Breast epithelium (tissue), 4 donors: ENCODE data around the gene FBXW4. TPM values are rescaled to one million over a fixed set of nuclear protein-coding genes. Genes with fewer than 3 reads are reported as not detected.

Experiments
- DNase-seq, 2 donors: peaks; one replicate each; pipeline ENCODE4 v3.0.0-alpha.2; 2019; ENCODE audit warnings: low spot score in 2 of 2
- H3K27ac ChIP-seq, 2 donors: fragments of 200-600 bp; sonication (generic) in 1 of 2; one replicate each; pipeline ENCODE4 v1.5.1; 2016 to 2019; ENCODE audit warnings: mild to moderate bottlenecking in 1 of 2
- H3K27me3 ChIP-seq, 2 donors: fragments of 200-600 bp; sonication (generic) in 1 of 2; one replicate each; pipeline versions ENCODE4 v1.5.1 to v1.6.0; 2017 to 2019; ENCODE audit warnings: control low read depth in 1 of 2, mild to moderate bottlenecking in 1 of 2
- H3K36me3 ChIP-seq: fragments of 200-600 bp; one replicate; pipeline ENCODE4 v1.5.1; 2019
- H3K4me1 ChIP-seq, 2 donors: fragments of 200-600 bp; sonication (generic); one replicate each; pipeline ENCODE4 v1.5.1; 2016 to 2019; ENCODE audit warnings: control low read depth in 1 of 2
- H3K4me3 ChIP-seq, 3 donors: fragments of 200-600 bp; sonication (generic); 1 replicate in 2 of 3; 2 replicates in 1 of 3; pipeline ENCODE4 v1.5.1; 2016 to 2019; ENCODE audit warnings: mild to moderate bottlenecking in 3 of 3, moderate library complexity in 2 of 3
- H3K9me3 ChIP-seq, 2 donors: fragments of 200-600 bp; sonication (generic) in 1 of 2; one replicate each; pipeline ENCODE4 v1.5.1; 2016 to 2019; ENCODE audit warnings: control low read depth in 1 of 2
- POLR2A ChIP-seq: fragments of 450-650 bp; IDR thresholded peaks from one replicate; pipeline ENCODE4 v1.6.1; 2016; ENCODE audit warnings: antibody characterized with exemption, mild to moderate bottlenecking, moderate library complexity
- POLR2AphosphoS5 ChIP-seq, 3 donors: sonication (generic); formaldehyde crosslinking; IDR thresholded peaks; one replicate each; pipeline ENCODE4 v1.6.1; 2017; ENCODE audit warnings: antibody characterized with exemption in 3 of 3
- intact Hi-C: fragments of 100-400 bp; cut with DNase I; formaldehyde crosslinking; loops from one replicate; pipeline ENCODE4 v1.15.1; 2023; ENCODE audit warnings: low total_unique reads
- total RNA-seq, 3 donors: library from RNA; depleted of rRNA; stranded (reverse); fragments of >200 nt; gene quantifications; one replicate each; pipeline ENCODE4 v1.1.0, GENCODE V29; 2016
- TF ChIP-seq, protein P1 (sequence below), 3 donors: fragments of 450-650 bp; IDR thresholded peaks; one replicate each; pipeline ENCODE4 v1.5.1; 2016 to 2017; ENCODE audit warnings: antibody characterized with exemption in 3 of 3, mild to moderate bottlenecking in 3 of 3, moderate library complexity in 3 of 3

FBXW4 gene
- total RNA-seq, 3 donors from 2014 or later = 68.0 to 95.7 (median 74.7) TPM

DNA sequence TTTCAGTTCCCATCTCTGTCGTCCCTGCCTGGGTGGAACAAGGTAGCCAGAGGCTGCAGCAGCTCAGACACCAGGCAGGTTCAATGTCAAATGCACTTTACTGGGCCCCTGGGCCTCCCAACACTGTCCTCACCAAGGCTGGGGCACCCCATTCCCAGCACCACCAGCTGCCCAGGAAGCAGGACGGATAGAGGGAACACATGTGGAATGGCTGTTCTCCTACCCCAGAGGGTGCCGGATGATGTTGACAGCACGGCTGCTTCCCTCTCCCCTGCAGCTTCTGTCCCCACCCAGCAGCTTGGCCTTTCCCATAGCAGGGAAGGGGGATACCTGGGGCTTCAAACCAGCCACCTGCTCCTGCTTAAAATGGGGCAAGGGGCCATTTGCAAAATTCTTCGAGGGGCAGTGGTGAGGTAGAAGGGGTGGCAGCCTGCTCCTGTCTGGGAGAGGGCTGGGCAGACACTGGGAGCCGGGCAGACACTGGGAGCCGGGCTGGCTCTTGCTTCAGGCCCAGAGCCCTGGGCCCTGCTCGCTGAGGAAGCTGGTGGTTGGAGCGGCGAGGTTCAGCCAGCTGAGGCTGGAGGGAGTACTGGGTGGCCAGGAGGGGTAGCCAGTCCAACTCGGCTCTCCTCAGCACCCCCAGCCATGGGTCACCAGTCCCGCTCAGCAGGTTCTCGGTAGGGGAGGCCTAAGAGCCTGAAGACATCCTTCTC, 116.0 kb downstream of the FBXW4 start:
- no peak for TF ChIP-seq POLR2AphosphoS5 (IDR thresholded peaks at IDR 0.05)
- no peak for TF ChIP-seq POLR2A
- TF ChIP-seq, protein P1, sequence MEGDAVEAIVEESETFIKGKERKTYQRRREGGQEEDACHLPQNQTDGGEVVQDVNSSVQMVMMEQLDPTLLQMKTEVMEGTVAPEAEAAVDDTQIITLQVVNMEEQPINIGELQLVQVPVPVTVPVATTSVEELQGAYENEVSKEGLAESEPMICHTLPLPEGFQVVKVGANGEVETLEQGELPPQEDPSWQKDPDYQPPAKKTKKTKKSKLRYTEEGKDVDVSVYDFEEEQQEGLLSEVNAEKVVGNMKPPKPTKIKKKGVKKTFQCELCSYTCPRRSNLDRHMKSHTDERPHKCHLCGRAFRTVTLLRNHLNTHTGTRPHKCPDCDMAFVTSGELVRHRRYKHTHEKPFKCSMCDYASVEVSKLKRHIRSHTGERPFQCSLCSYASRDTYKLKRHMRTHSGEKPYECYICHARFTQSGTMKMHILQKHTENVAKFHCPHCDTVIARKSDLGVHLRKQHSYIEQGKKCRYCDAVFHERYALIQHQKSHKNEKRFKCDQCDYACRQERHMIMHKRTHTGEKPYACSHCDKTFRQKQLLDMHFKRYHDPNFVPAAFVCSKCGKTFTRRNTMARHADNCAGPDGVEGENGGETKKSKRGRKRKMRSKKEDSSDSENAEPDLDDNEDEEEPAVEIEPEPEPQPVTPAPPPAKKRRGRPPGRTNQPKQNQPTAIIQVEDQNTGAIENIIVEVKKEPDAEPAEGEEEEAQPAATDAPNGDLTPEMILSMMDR (IDR thresholded peaks at IDR 0.05) = no peak
- H3K36me3 ChIP-seq = no peaks in the 10 kb centered on the region
- H3K9me3 ChIP-seq = no peaks in the 10 kb centered on the region
- no peak overlapping the region for H3K4me3 ChIP-seq
- no peaks in the 10 kb centered on the region for H3K4me1 ChIP-seq
- no peaks in the 10 kb centered on the region for H3K27me3 ChIP-seq
- no peak for DNase-seq
- no peak overlapping the region for H3K27ac ChIP-seq
- intact Hi-C loops = no loop called here

DNA sequence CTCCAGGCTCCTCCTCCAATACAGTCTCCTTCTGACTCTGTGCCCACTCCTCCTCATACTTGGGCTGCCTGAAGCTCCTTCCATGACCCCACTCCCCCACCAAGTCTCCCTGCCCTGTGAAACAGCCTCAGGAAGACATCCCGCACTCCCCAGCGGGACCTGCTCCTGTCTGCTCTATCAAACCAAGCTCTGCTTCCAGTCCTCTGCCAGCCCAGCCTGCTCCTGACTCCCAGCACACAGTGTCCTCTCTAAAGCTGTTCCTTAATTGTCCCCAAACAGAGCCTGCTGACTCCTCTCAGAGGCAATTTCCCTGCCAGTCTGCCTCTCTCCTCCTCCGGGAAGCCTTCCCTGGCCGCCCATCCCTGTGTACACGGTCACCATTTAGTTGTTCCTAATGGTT, 116.8 kb downstream of the FBXW4 start:
- no peak overlapping the region for H3K4me3 ChIP-seq
- no peaks in the 10 kb centered on the region for H3K4me1 ChIP-seq
- H3K36me3 ChIP-seq = no peaks in the 10 kb centered on the region
- H3K9me3 ChIP-seq = peaks cover 0 to 6% of the 10 kb centered on the region in 2 donors
- DNase-seq = no peak
- no peaks in the 10 kb centered on the region for H3K27me3 ChIP-seq
- no peak overlapping the region for H3K27ac ChIP-seq
- no peak for TF ChIP-seq POLR2AphosphoS5 (IDR thresholded peaks at IDR 0.05)
- TF ChIP-seq, protein P1 (IDR thresholded peaks at IDR 0.05) = no peak
- no peak for TF ChIP-seq POLR2A
- intact Hi-C loops = no loop called here

GRCh38 chr10:101577121-101577871, 117.7 kb downstream of the FBXW4 start:
- no peak overlapping the region for H3K4me3 ChIP-seq
- TF ChIP-seq POLR2AphosphoS5 (IDR thresholded peaks at IDR 0.05) = no peak
- TF ChIP-seq, protein P1 (IDR thresholded peaks at IDR 0.05) = no peak
- intact Hi-C loops = no loop called here
- no peaks in the 10 kb centered on the region for H3K27me3 ChIP-seq
- H3K27ac ChIP-seq = no peak overlapping the region
- H3K9me3 ChIP-seq = peaks cover 9 to 15% of the 10 kb centered on the region in 2 donors
- H3K36me3 ChIP-seq = no peaks in the 10 kb centered on the region
- DNase-seq = no peak
- no peaks in the 10 kb centered on the region for H3K4me1 ChIP-seq

GRCh38 chr10:101576211-101576863, 118.6 kb downstream of the FBXW4 start:
- intact Hi-C loops = no loop called here
- Histone ChIP-seq H3K4me1 (no peaks in the 10 kb centered on the region), H3K4me3 (no peak overlapping the region), H3K36me3 (no peaks in the 10 kb centered on the region), H3K27ac (no peak overlapping the region), H3K27me3 (no peaks in the 10 kb centered on the region), H3K9me3 (peaks cover 11 to 15% of the 10 kb centered on the region in 2 donors)
- TF ChIP-seq, protein P1 (IDR thresholded peaks at IDR 0.05) = no peak
- no peak for TF ChIP-seq POLR2AphosphoS5 (IDR thresholded peaks at IDR 0.05)
- TF ChIP-seq POLR2A = no peak
- DNase-seq = no peak
